Upper lobe of left lung (tissue), 4 donors: ENCODE data around the gene SCG3.

Experiments
- EP300 ChIP-seq, 4 donors: sonication (generic); formaldehyde crosslinking; IDR thresholded peaks; one replicate each; pipeline ENCODE4 v1.5.1; 2017; ENCODE audit warnings: antibody characterized with exemption in 4 of 4, control low read depth in 2 of 4
- POLR2A ChIP-seq, 4 donors: fragments of 450-650 bp; IDR thresholded peaks; one replicate each; pipeline ENCODE4 v1.5.1; 2016 to 2017; ENCODE audit warnings: antibody characterized with exemption in 4 of 4, mild to moderate bottlenecking in 2 of 4
- POLR2AphosphoS5 ChIP-seq, 2 donors: sonication (generic); formaldehyde crosslinking; IDR thresholded peaks; one replicate each; pipeline ENCODE4 v1.5.1; 2017; ENCODE audit warnings: antibody characterized with exemption in 2 of 2
- TF ChIP-seq, protein P1 (sequence below), 6 experiments: fragments of 450-650 bp in 4 of 6; fragments of 200-600 bp in 2 of 6; sonication (generic) in 2 of 6; IDR thresholded peaks; one replicate each; pipeline ENCODE4 v1.5.1; 2016 to 2019; ENCODE audit warnings: antibody characterized with exemption in 6 of 6

DNA sequence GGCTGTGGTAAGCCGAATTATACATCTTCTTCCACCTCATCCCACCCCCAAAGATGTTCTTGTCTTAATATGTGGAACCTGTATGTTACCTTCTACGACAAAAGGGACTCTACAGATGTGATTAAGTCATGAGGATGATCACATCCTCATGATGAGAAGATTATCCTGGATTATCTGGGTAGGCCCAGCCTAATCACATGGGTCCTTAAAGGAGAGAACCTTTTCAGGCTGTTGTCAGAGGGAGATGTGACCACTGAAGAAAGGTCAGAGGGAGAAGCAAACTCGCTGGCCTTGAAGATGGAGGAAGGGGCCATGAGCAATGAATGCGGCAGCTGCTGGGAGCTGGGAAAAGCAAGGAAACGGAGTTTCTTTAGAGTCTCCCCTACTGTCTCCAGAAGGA is 12.9 kb upstream of the SCG3 start:
- TF ChIP-seq, protein P1, sequence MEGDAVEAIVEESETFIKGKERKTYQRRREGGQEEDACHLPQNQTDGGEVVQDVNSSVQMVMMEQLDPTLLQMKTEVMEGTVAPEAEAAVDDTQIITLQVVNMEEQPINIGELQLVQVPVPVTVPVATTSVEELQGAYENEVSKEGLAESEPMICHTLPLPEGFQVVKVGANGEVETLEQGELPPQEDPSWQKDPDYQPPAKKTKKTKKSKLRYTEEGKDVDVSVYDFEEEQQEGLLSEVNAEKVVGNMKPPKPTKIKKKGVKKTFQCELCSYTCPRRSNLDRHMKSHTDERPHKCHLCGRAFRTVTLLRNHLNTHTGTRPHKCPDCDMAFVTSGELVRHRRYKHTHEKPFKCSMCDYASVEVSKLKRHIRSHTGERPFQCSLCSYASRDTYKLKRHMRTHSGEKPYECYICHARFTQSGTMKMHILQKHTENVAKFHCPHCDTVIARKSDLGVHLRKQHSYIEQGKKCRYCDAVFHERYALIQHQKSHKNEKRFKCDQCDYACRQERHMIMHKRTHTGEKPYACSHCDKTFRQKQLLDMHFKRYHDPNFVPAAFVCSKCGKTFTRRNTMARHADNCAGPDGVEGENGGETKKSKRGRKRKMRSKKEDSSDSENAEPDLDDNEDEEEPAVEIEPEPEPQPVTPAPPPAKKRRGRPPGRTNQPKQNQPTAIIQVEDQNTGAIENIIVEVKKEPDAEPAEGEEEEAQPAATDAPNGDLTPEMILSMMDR (IDR thresholded peaks at IDR 0.05) = no peak
- TF ChIP-seq EP300 (IDR thresholded peaks at IDR 0.05) (no peak), POLR2A (IDR thresholded peaks at IDR 0.05) (no peak), POLR2AphosphoS5 (IDR thresholded peaks at IDR 0.05) (no peak)
